ENCODE results near the gene CASR.
"Not testable (repeated sequence)": the region's sequence is repeated elsewhere in the genome, so short reads cannot be mapped to it uniquely, and the experiment has no call there.

The CASR gene, protein sequence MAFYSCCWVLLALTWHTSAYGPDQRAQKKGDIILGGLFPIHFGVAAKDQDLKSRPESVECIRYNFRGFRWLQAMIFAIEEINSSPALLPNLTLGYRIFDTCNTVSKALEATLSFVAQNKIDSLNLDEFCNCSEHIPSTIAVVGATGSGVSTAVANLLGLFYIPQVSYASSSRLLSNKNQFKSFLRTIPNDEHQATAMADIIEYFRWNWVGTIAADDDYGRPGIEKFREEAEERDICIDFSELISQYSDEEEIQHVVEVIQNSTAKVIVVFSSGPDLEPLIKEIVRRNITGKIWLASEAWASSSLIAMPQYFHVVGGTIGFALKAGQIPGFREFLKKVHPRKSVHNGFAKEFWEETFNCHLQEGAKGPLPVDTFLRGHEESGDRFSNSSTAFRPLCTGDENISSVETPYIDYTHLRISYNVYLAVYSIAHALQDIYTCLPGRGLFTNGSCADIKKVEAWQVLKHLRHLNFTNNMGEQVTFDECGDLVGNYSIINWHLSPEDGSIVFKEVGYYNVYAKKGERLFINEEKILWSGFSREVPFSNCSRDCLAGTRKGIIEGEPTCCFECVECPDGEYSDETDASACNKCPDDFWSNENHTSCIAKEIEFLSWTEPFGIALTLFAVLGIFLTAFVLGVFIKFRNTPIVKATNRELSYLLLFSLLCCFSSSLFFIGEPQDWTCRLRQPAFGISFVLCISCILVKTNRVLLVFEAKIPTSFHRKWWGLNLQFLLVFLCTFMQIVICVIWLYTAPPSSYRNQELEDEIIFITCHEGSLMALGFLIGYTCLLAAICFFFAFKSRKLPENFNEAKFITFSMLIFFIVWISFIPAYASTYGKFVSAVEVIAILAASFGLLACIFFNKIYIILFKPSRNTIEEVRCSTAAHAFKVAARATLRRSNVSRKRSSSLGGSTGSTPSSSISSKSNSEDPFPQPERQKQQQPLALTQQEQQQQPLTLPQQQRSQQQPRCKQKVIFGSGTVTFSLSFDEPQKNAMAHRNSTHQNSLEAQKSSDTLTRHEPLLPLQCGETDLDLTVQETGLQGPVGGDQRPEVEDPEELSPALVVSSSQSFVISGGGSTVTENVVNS

DNA sequence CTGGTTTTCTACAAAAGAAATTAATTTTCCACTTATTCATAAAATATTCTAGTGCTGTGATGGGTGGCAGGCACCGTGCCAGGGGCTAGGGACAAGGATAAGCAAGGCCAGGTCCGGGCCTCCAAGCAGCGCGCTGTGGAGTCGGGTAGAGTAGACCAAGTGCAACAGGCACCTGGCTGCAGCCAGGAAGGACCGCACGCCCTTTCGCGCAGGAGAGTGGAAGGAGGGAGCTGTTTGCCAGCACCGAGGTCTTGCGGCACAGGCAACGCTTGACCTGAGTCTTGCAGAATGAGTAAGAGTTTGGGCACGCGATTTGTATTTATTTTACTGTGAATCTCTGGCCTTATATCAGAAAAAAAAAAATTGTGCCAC, at the start of gene CASR:
Gene CASR, plus strand, starts transcription at position 148 of the 372 bp plus-strand sequence. CDS start 70,522 bp downstream, outside the sequence.
- DNase-seq (ENCODE audit: extremely low read depth in 1 of 2, low read depth in 1 of 2): no peak

DNA sequence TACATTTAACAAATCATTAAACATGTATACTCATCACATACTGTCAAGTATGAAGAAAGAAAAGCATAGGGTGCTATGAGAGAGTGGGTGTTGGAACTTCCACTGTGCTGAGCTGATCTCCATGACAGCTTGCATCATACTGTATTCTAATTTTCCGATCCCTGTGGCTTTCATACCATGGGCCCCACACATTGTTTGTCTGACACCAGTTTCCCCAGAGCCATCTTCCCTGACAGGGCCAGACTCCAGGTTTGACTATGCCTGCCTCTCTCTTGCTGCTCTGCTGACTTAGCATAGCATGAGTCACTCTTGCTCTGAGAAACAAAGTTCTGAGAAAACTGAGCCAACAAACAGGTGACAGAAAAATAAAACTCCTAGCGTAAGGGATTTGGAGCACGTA, 37.0 kb upstream of the CASR start:
- DNase-seq (ENCODE audit: extremely low read depth in 1 of 2, low read depth in 1 of 2): no peak

DNA sequence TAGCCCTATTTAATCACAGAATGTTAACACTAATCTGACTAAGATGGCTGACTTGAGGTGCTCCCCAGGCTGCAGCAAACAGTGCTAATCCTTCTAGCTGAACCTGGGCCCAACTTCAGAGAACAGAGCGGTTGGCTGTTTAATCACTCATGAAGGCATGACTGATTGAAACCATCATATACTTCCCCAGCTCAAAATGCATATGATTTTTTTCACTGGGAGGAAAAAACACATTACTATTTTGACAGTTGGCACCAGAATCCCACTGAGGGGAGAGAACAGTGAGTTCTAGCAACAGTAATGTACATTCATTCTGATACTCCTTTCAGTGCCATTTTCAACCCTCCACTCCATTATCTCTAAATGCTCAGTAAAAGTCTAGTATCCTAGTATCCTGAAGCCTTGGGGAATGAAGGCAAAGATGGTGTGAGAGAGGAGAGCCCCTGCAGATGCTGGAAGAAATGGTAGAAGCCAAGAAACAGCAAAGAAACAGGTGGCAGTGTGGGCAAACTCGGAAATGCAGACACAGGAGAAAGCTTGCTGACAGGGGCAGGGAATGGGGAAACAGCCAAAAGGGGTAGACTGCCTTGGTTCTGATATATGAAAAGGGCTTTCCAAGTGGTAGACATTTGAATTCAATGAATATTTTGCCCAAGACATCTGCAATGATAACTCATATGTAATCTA, 34.4 kb upstream of the CASR start:
- no peak for DNase-seq (ENCODE audit: extremely low read depth in 1 of 2, low read depth in 1 of 2)

DNA sequence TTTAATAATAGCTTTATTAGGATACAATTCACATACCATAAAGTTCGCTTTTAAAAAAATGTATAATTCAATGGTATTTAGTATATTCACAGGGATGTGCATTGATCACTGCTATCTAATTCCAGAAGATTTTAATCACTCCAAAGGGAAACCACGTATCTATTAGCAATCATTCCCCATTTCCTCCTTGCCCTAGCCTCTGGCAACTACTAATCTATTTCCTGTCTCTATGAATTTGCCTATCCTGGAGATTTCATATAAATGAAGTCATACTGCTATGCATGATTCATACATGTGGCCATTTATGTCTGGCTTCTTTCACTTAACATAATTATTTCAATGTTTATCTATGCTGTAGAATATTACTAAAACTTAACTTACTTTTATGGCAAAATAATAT, 32.0 kb upstream of the CASR start:
- DNase-seq (ENCODE audit: extremely low read depth in 1 of 2, low read depth in 1 of 2): no peak

DNA sequence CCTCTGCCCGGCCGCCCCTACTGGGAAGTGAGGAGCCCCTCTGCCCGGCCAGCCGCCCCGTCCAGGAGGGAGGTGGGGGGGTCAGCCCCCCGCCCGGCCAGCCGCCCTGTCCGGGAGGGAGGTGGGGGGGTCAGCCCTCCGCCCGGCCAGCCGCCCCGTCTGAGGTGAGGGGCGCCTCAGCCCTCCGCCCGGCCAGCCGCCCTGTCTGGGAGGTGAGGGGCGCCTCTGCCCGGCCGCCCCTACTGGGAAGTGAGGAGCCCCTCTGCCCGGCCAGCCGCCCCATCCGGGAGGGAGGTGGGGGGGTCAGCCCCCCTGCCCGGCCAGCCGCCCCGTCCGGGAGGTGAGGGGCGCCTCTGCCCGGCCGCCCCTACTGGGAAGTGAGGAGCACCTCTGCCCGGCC, 18.5 kb upstream of the CASR start:
- not testable (repeated sequence) for DNase-seq (ENCODE audit: extremely low read depth in 1 of 2, low read depth in 1 of 2)

DNA sequence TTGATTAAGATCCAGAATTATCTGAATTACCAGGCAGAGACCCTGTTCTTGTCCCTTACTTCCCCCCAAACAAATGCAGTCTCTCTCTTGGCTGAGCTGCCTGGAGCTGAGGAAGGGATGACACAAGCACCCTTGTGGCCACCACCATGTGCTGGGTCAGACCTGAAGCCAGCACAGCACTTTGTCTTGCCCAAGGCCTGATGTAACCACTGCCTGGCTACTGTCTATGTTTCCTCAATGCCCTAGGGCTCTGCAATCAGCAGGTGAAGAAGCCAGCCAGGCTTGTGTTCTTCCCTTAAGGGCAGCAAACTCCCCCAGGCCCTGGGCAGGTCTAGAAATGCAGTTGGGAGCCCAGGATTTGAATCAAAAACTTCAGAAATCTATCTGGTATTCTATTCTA, 15.8 kb upstream of the CASR start:
- DNase-seq (ENCODE audit: extremely low read depth in 1 of 2, low read depth in 1 of 2): no peak

DNA sequence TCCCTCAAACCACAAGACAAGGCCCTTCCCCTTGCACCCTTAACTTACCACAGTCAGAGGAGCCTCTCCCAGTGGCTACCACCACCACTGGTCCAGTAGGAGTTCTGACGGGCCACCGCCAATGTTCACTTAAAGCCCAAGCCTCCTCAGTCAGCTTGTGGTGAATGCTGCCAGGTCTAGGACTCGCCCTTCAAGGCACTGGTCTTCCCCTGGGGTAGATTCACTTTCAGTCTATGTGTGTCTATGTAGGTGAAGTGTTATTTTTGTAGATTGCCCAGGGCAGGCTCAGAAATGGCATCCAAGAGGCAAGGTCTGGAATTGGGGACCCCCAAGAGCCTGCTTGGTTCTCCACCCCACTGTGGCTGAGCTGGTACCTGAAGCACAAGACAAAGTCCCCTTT, 15.4 kb upstream of the CASR start:
- no peak for DNase-seq (ENCODE audit: extremely low read depth in 1 of 2, low read depth in 1 of 2)

DNA sequence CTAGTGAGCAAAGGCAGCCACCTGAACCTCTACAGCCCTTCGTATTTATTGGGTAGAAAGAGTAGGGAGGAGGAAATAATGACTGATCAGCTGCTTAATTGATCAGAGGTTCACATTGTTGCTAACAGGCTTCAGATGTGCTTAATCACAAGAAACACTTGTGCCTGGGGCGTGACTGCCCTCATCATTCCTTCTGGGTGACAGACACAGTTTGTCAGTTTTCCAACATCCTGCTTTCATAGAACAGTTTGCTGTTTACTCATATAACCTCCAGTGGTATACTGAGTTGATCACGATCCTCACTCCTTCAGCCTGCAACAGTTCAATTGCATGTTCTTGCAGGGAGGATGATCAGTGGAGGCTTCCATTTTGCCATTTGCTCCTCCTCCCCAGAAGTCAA, 13.6 kb upstream of the CASR start:
- no peak for DNase-seq (ENCODE audit: extremely low read depth in 1 of 2, low read depth in 1 of 2)

DNA sequence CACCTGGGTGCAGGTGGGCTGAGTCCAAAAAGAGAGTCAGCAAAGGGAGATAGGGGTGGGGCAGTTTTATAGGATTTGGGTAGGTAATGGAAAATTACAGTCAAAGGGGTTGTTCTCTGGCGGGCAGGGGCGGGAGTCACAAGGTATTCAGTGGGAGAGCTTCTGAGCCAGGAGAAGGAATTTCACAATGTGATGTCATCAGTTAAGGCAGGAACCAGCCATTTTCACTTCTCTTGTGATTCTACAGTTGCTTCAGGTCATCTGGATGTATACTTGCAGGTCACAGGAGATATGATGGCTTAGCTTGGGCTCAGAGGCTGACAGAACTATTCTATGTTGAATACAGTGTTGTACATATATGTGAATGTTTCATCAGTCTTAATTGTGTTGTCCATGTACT, 12.1 kb upstream of the CASR start:
- not testable (repeated sequence) for DNase-seq (ENCODE audit: extremely low read depth in 1 of 2, low read depth in 1 of 2)

DNA sequence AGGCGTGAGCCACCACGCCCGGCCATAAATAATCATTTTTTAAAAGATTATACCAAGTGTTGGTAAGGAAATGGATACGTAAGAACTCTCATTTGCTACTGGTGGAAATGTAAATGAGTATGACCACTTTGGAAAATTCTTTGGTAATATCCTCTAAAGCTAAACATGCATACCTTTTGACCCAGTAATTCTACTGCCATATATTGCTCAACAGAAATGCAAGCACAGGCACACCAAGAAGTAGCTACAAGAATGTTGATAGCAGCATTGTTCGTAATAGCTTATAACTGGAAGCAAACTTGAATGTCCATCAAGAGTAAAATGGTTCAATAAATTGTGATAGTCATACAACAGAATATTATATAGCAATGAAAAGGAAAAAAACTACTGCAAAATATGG, 4.8 kb upstream of the CASR start:
- no peak for DNase-seq (ENCODE audit: extremely low read depth in 1 of 2, low read depth in 1 of 2)

DNA sequence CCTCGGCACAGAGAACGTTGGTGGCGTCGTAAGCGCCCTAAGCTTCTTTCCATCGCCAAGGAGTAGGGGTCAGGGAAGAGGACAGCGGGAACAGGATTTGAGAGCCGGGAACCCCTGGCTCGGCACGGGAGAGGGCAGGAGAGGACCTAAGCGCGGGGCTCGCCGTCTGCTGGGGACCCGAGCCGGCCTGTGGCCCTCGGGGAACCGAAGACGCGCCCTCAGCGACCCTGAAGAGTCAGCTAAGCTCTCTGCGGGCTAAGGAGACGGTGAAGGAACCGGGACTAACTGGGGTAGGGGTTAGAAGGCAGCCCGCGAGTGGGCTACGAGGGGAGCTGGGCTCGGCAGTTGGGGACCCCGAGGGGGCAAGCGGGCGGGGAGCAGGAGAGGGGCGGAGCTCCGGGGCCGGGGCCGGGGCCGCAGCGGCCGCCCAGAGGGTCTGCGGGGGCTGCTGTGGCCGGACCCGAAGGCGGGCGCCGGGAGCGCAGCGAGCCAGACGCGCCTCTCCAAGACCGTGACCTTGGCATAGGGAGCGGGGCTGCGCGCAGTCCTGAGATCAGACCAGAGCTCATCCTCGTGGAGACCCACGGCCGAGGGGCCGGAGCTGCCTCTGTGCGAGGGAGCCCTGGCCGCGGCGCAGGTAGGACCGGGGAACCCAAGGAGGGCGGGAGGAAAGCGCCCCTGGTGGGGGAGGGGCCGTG, 574 bp downstream of the CASR start:
- DNase-seq (ENCODE audit: extremely low read depth in 1 of 2, low read depth in 1 of 2): no peak

DNA sequence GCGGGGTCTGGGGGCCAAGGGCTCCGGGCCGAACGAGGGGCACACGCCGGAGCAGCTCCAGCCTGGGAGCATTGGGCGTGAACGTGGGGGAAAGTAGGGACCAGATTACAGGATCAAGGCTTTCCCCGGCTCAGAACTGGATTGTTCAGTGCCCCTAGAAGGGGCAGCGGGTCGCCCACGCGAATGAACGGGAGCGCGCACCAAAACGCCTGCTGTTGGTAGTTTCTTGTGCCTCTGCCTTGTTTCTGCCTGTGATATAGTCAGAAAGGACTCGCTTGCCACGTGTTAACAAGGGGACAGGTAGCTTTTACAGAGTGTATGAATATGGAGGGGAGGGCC, 1.1 kb downstream of the CASR start:
- DNase-seq (ENCODE audit: extremely low read depth in 1 of 2, low read depth in 1 of 2): no peak

DNA sequence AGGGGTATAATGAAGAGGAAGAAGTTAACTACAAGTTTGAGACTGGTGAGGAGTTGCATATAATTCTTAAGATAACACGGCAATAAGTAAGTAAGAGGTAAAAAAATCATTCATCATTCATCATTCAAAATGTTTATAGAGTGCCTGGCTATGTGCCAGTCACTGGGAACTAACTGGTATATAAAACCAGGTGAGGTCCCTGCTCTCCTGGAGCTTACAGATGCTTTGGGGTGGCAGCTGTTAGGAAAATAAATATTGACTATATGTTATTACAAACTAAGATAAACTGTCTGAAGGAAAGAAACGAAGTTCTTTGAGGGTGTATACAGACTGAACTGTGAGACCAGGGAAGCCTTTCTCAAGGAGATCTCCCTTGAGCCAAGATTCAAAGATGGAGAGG, 2.9 kb downstream of the CASR start:
- DNase-seq (ENCODE audit: extremely low read depth in 1 of 2, low read depth in 1 of 2): no peak

DNA sequence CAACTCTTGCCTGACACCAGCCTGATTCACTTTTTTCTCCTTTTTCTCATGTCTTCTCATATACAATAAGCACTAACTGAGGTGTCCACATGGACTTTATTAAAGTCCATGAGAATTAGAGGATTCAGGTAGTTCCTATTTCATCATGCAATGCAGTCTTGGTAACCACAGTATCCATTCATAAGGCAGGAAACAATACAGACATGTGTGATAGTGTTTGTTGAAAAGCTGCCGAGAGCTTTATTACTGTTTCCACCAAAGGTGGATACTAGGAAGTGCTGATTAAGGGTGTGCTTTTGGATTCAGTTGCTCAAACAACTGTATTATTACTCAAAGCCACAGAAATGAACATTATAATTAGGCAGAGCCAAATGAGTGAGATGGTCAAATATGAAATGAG, 5.3 kb downstream of the CASR start:
- DNase-seq (ENCODE audit: extremely low read depth in 1 of 2, low read depth in 1 of 2): no peak

DNA sequence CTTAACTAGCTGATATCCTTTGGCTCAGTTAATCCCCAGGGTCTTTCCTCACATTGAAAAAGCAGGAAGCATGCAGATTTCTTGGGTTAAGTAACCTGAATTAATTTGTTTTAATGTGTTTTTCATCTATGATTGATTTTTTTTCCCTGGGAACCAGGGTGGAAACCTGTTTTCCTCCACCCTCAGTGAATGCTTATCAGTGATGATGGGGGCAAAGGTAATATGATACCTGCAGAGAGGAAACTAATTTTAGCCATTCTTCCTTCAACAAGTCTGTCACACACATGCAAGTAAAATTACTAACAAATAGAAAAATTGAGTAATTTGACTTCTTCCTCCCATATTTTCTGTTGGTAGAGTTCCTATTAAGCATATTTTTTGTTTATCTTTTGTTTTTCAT, 5.9 kb downstream of the CASR start:
- DNase-seq (ENCODE audit: extremely low read depth in 1 of 2, low read depth in 1 of 2): no peak

DNA sequence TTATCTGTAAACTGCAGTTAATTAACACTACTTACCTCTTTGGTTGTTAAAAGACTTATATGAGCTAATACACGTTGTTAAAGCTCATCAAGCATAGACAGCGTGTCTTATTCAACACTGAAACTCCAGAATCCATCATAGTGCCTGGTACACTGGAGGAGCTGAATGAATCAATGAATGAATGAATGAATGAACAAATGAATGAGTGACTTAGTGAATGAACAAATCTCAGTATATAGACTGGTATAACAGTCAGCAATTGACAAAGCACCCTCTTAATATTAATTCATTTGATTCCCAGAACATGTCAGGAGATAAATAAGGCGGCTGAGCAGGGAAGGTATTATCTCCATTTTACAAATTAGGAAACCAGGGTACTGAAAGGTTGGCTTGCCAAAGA, 7.1 kb downstream of the CASR start:
- DNase-seq (ENCODE audit: extremely low read depth in 1 of 2, low read depth in 1 of 2): no peak

DNA sequence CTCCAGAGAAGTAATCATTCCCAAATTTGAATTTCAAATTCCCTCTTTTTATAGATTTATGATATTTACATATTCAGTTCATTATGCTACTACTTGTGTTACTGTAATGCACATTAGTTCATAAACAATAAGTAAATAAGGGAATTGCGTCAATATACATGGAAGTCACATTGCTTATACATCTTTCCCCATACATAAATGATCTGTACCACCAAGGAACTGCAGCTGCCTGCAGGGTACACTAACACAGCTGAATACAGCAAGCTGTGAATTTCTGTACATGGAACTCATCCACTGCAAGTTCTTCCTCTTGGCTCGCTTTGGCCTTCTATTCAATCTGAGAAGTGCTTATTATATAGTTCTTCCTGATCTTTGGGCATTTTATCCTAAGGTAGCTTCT, 15.5 kb downstream of the CASR start:
- no peak for DNase-seq (ENCODE audit: extremely low read depth in 1 of 2, low read depth in 1 of 2)

DNA sequence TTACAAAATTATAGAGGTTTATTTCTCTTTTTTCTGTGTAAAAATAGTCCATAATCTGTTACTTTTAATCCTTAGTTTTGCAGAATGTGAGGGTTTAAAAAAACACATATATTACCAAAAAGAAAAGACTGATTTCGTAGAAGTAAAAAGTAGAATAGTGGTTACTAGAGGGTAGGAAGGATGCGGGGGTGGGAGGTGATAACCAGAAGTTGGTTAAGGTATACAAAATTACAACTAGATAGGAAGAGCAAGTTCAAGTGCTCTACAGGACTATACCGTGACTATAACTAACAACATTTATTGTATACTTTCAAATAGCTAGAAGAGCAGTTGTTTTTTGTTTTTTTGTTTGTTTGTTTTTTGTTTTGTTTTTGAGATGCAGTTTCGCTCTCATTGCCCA, 16.1 kb downstream of the CASR start:
- no peak for DNase-seq (ENCODE audit: extremely low read depth in 1 of 2, low read depth in 1 of 2)

DNA sequence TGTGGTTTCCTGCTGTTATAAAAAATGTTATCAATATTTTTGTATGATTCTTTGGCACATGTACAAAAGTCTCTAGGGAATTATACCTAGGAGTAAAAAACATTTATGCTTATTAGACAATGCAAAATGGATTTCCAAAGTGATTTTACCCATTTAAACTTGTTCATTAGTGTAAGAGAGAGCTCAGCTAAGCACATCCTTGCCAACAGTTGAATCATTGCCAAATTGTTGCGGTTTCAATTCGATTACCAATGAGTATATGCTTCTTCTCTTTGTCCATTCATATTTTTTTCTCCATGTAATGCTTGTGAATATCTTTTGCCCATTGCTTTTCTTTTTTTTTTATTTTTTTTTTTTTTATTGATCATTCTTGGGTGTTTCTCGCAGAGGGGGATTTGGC, 17.2 kb downstream of the CASR start:
- no peak for DNase-seq (ENCODE audit: extremely low read depth in 1 of 2, low read depth in 1 of 2)

DNA sequence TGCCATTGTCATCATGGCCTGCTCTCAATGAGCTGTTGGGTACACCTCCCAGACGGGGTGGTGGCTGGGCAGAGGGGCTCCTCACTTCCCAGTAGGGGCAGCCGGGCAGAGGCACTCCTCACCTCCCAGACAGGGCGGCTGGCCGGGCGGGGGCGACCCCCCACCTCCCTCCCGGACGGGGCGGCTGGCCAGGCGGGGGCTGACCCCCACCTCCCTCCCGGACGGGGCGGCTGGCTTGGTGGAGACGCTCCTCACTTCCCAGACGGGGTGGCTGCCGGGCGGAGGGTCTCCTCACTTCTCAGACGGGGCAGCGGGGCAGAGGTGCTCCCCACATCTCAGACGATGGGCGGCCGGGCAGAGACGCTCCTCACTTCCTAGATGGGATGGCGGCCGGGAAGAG, 18.0 kb downstream of the CASR start:
- not testable (repeated sequence) for DNase-seq (ENCODE audit: extremely low read depth in 1 of 2, low read depth in 1 of 2)

DNA sequence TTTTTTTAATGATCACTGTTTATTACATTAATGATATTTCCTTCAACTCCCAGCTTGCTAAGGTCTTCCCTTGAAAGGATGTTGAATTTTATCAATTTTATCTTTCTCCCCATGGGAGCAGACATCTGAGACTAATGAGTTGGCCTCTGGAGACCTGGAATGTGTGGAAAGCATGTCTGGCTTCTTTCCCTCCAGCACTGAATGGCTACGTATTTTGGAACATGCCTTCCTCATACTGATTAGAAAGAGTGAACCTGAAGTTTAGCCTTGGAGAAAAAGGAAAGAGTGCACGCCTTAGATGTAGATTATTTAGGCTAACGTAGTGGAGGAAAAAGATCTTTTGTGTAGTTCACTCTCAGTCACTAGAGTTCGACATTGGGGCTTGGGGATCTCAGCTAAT, 25.1 kb downstream of the CASR start:
- DNase-seq (ENCODE audit: extremely low read depth in 1 of 2, low read depth in 1 of 2): no peak
